HG03342 (cell line): ENCODE results near the gene EPHA6.
"Not testable (repeated sequence)": the region's sequence is repeated elsewhere in the genome, so short reads cannot be mapped to it uniquely, and the experiment has no call there.

Experiments
- ATAC-seq: cut with Tn5 transposase; IDR thresholded peaks from one replicate; pipeline ENCODE4 v1.9.1; 2021; ENCODE audit warnings: mild to moderate bottlenecking, moderate library complexity; ENCODE audit not compliant: unreplicated experiment

The EPHA6 gene

DNA sequence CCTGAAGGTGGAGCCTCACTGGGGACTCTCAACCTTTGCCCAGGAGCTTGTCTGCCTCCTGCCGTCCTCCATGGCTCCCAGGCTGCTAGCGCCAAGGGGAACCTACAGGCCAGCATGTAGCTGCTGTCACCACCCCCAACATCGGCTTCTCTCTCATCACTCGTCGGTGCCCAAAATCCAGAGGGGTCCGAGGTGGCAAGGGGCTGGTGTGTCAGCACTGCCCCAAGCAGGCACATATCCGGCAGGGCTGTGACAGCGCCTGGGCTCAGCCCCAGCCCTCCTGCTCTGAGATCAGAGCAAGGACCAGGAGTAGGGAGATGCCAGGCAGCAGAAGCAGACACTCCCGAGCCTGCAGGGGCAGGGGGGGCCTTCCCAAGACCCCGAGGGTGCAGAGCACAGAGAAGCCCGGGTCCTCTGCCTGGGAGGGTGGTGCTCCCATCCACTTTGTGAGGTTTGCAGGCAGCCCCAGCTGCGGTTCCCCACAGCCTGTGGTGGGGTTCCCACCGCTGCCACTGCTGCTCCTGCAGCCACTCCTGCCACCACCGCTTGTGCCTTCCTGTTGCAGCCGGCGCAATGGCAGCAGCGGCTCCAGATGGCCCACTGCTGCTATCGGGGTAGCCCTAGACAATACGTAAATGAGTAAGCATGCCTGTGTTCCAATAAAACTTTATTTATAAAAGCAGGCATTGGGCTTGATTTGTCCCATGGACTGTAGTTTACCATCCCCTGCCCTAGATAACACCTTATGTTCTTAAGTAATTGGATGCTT lies 451.0 kb downstream of the EPHA6 start:
- ATAC-seq = no peak

DNA sequence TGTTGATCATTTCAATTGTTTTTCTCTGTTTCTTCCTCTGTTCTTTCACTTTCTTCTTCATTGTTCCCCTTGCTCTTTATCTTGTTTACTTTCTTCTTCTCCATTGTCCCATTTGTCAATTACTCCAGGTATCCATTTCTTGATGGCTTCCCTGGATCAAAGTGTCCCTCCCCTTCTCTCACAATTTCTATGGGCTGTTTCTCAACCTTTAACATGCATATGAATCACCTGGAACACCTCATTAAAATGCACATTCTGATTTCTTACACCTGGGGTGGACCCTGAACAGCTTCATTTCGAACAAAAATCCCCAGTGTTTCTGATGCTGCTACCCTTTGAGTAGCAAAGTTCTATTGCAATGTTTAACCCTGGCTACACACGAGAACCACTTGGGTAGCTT lies 454.8 kb downstream of the EPHA6 start:
- ATAC-seq = no peak

DNA sequence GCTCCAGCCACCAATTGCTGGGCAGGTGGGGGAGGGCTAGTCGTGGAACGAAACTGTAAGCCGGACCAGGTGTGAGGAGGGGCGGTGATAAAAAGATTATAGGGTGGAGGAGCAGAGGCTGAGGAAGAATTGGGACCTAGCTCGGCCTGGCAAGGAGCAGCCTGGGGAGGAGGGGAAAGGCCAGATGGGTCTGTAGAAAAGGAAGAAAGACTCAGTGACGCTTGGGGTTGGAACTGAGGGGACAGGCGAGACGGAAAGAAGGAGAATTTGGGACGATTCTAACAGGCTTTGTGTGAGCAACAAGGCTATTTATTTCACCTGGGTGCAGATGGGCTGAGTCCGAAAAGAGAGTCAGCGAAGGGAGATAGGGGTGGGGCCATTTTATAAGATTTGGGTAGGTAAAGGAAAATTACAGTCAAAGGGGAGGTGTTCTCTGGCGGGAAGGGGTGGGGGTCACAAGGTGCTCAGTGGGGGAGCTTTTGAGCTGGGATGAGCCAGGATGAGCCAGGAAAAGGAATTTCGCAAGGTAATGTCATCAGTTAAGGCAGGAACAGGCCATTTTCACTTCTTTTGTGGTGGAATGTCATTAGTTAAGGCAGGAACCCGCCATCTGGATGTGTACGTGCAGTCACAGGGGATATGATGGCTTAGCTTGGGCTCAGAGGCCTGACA lies 462.6 kb downstream of the EPHA6 start:
- not testable (repeated sequence) for ATAC-seq

DNA sequence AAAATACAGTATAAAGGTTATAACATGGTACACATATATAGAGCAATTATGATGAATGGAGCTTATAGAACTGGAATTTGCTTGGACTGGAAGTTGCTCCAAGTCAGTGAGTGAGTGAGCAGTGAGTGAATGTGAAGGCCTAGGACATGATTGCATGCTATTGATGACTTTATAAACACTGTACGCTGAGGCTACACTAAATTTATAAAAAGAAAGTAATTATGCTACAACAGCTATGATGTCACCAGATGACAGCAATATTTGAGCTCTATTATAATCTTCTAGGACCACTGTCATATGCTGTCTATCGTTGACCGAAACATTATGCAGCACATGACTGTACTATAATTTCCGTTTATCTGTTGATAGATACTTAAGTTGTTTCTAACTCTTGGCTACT lies 463.3 kb downstream of the EPHA6 start:
- no peak for ATAC-seq

DNA sequence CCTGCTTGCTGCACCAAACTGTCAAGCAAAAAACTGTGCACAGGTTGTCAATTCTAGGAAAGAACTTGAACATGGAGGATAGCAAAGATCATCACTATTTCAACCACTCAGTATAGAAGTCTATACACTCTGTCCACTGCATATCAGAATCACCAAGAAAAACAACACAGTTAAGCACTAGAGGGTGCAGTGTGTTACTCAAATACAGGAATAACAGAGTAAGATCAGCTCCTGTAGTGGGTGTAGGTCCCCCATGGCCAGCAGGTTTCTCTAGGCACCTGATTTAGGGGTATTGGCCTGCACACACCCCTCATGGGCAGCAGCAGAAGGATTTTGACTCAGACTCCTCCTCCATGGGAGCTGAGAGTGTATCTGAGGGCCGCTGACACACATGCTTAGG lies 464.1 kb downstream of the EPHA6 start:
- ATAC-seq = no peak

DNA sequence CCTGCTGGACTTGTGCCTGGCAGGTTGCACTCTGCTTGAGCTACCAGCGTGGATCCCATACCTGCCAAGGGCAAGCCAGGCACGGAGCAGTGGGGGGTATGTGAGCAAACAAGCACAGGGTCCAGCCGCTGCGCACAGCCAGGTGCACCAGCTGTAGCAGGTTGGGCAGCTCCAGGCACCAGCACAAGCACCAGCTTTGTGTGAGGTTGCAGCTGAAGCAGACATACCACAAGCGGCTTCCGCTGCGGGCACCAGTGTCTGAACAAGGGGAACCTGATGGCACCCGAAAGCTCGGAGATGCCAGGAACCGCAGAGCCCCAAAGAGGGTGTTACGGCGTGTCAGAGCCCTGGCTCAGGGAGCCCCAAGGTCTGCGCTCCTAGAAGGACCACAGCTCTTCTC lies 477.5 kb downstream of the EPHA6 start:
- no peak for ATAC-seq

DNA sequence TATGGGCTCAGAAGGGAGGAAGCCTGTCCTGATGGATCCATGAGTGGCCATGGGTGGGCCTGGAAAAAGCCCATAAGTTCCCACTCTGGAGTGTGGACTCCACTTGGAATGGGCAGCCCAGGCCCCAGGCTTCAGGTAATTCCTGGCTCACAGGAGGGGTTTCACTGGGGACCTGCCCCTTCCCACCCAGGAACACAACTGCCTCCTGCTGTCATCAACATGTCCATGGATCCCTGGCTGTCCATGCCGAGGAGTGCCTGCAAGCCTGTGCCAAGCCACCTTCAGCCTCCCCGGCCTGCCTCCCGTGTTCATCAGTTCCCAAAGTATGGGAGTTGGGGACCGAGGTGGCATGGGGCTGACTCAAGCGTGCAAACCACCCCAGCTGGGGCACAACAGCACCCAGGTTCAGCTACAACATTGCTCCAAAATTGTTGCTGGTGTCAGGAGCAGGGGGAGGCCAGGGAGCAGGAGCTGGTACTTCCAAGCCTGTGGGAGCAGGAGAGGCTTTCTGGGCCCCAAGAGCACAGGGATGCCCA lies 479.3 kb downstream of the EPHA6 start:
- ATAC-seq = no peak

DNA sequence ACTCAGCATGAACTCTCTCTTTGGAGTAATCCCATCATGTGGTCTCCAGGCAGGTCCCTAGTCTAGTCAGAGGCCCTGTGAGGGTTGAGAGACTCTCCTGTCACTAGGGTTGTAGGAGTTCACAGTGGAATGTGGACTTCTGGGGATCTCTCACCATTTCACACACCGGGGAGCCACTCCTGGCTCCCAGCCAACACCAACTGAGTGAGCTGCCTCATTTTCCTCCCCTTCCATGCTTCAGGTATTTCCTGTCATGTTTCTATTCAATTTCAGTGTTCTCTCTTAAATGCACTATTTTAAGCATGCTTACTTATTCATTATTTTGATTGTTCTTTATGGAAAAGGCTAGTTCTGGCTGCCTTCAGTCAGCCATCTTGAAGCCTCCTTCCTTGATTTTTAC lies 482.6 kb downstream of the EPHA6 start:
- no peak for ATAC-seq

DNA sequence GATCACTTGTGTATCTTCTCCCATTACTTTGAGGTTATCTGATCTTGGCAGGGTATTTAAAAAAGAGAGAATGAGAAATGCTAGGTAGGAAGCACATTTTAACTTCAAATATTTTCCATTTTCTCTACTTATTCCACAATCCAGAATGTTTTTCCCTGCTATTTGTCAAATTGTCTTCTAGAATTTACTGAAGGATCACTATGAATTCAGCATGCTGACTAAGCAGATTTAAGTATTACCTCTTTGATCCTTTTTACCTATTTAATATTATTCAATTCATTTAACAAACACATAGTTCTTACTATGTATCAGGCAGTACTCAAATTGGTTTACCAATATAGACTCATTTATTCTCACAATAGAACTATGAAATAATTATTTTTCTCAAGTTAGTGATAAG lies 486.7 kb downstream of the EPHA6 start:
- ATAC-seq = no peak

DNA sequence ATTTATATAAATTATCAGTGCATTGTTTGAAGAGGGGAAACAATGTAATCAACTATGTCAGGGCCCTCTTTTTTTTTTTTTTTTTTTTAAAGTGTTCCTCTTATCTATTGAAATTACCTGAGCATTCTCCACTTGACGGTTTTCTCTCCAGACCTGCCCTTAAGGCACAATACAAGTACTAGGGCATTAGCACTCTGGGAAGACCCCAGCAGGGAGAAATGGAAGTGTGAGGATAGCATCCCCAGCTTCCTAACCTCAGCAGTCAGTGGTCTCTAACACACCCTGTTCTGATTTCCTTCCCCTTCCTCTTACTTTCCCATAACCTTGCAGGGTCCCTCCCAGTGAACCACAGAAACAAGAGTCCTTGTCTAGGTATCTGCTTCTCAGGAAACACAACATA lies 491.8 kb downstream of the EPHA6 start:
- no peak for ATAC-seq

DNA sequence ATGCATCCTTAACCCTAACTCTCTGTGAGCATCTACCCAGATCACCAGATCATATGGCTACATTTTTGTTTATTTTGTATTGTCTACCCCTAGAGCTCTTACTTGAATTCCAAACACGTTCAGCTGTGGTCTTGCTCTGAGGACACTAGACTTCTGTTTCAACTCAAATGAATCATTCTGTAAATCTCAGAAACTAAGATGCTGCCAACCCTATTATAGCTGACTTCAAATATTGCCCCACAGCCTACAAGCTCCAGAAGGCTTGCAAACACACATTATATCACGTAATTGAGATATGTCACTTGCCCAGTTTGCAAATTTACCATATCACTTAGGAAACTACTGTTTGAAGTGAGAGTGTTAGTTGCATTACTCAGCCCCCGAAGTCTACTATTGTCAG lies 524.0 kb downstream of the EPHA6 start:
- no peak for ATAC-seq

DNA sequence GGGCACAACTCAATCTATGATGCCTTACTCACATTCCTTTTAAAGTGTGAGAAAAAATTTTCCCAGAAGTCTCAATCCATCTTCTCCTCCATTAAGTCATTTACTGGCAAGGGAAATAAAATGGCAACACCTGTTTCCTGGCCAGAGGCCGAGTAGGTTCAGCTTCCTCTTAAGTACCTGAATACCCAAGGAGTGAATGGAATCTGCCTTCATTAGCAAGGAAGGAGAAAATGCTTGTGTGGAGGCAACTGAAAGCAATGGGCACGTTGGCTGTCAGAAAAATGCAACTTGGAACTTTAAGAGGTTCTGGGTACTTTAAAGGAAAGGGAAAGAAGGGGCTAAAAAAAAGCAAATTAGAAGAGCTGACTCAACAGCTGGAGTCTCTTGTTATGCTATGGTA lies 526.5 kb downstream of the EPHA6 start:
- no peak for ATAC-seq

DNA sequence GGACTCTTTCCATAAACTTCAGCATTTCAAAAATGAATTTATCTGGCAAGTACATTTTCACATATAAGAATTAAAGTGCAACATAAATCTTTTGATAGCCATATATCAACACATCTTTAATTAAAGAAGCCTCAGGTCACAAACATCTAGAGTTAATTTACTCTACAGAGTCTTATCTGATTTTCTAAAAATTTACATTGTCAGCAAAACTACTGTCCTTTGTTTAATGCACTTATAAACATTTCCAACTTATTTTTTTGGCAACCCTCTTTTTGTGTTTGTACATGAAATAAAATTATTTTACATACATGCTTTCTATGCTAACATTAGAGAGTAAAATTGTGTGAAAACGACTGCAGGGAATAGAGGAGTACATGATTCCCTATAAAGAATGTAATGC lies 533.4 kb downstream of the EPHA6 start:
- no peak for ATAC-seq

DNA sequence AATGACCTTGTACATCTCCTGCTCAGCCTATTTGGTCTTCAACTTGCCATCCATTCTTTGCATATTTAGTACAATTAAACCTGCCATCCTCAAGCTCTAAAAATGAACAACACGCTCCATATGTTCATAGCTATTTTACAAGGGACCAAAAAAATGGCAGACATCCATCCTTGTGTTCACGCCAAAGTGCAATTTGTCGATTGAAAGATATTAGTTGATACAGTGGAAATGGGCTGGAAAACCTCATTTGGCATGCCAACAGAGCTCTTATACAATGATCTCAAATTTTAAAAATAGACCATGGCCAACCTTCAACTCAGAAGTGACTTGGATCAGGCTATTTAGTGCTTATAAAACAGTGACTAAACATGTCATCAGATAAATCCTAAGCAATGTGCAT lies 536.6 kb downstream of the EPHA6 start:
- no peak for ATAC-seq

DNA sequence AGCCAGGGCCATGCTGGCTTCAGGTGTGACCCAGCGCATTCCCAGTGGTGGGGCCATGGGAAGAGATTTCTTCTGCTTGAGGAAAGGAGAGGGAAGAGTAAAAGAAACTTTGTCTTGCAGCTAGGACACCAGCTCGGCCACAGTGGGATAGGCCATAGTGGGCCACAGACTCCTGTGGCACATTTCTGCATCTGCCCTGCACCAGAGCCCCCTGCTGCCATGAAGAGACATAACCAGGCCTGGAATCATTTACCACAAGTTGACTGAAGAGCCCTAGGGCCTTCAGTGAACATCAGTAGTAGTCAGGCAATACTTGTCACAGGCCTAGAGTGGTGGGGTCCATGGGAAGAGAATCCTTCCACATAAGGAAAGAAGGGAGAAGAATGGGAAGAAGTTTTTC lies 538.8 kb downstream of the EPHA6 start:
- ATAC-seq = no peak

DNA sequence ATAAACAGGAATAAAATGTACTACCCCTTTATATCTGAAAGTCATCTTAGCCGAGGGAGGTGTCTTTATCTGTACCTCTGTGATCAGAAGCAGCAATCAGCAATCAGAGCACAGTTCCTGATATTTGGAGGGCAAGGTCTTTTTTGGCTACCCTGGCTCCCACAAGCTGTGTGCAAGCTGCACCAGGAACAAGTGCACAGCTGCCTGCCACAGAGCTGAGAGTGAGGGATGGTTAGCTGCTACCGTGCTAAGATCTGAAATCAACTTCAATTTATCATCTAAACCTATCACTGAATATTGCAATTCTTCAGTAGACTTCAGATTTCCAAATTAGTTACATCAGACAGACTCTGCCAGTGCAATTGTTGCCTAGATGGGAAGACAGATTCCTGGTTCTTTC lies 545.6 kb downstream of the EPHA6 start:
- ATAC-seq = no peak

DNA sequence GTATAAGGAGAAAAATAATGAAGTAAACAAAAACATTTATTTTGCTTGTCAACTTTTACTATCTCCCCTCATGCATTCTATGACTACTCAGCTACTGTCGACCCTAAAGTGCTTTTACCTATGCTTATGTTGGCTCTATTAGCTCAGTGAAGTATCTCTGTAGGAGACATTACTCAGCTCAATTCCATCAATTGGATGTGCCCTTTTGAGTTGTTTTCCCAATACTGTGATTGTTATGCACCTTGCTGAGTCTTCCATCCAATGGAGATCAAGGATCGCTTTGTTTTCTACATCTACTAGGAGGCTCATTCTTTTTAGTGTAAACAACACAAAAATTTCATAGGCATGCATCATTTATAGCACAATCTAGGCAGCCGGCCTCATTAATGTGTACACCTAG lies 546.4 kb downstream of the EPHA6 start:
- no peak for ATAC-seq

DNA sequence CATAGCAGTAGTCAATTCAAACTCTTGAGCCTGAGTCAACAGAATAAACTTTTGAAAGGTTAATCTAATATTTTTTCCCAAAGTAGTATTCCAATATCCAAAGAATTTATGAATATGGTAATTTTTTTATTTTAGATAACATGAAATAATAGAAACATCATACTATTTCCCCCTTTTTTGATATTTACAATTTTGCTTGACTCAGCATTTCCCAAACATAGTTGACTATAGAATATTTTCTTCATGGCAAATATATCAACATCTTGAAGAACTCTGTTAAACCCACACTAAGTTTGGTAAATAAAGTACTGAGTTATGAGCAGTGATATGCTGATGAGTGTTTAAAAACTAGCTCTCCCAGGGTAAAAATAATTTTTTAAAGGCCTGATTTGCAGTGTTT lies 570.2 kb downstream of the EPHA6 start:
- no peak for ATAC-seq

DNA sequence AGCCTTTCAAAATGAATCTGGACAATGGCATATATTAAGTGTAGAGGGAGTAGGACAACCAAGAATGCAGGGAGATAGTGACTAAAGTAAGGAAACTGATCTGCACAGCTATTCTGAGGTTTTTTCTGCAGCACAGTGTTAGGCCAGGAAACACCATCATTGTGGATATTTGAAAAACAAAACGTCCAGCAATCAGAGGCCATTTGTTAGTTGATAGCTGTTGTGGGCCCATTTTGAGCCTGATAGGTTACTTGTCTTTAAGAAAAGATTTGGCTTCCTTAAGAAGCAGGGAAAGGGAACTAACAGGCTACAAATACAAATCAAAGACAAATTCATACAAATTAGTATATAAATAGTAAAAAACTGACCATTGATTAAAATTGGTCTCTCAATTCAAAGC lies 574.4 kb downstream of the EPHA6 start:
- ATAC-seq = no peak

DNA sequence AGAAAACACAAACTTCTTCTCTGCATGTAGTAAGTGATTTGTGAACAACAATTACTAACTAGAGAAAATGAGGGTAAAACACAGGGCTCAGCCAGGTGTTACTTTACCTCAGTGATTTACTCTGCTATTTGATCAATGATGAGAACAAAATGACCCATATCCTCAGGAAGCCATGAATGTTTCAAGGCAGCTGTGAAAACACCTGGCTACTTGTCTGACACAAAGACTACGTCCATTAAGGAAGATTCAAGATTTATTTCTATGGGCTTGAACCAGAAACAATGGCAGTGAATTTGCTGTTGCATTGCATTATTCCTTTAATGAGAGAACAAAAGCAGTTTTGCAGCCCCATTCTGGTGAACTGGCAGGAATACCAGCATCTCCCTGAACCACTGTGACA lies 575.5 kb downstream of the EPHA6 start:
- no peak for ATAC-seq

DNA sequence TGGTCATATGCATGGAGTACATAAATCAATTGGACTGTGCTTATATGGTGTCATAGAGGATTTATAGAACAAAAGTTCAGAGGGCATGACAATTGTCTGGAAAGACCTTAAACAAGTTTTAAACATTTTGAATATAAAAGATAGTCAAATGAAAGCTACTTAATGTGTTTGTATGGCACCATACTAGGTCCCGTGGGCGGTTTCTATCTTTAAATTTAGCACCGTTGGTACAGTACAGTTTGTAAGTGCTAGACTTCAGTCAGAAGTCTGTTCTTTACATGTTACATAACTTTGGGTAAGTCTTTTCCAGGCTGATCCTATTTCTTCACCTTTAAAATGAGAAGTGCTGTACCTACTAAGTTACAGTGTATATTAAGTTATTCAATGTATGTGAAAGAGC lies 576.8 kb downstream of the EPHA6 start:
- ATAC-seq = no peak

DNA sequence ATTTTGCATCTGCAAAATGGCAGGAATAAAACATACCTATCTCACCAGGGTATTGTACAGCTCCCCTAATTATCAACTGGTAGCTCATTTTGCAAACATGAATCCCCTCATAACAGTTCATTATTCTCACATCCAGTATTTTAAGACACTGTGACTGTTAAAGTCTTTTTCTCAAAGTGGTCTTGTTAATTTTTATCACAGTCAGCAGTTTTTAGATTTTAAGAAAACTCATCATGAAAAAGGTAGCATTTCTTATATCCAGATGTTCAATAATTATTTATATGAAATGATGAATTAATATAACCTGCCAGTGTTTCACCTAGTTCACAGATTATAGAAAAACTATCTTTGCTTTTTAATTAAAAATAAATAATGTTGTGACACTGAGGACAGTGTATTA lies 595.2 kb downstream of the EPHA6 start:
- no peak for ATAC-seq

DNA sequence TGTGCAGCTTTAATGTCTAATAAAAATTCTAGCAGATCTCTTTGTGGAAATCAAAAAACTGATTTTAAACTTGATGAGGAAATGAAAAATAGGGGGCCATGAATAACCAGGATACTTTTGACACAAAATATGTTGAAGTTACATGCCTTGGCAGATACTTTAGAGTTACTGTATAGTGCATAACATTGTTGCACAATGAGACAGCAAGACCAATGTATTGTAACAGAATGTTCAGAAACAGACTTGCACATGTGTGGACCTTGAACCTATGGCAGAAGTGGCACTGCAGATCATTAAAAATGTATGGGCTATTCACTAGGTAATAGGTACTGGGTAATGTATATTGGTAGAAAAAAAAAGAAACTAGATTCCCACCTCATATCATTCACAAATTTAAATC lies 607.2 kb downstream of the EPHA6 start:
- ATAC-seq = no peak
